Activated T-cell treated with anti-CD3 and anti-CD28 coated beads, Interleukin-2, amount 50 U/mL, for 48 hours (primary cell): ENCODE measurements around the gene GDPD1.
"Not testable (repeated sequence)": the region's sequence is repeated elsewhere in the genome, so short reads cannot be mapped to it uniquely, and the experiment has no call there.

Experiments
- DNase-seq, 2 experiments: peaks; one replicate each; pipeline ENCODE4 v3.0.0-alpha.2; 2020

GDPD1 gene

DNA sequence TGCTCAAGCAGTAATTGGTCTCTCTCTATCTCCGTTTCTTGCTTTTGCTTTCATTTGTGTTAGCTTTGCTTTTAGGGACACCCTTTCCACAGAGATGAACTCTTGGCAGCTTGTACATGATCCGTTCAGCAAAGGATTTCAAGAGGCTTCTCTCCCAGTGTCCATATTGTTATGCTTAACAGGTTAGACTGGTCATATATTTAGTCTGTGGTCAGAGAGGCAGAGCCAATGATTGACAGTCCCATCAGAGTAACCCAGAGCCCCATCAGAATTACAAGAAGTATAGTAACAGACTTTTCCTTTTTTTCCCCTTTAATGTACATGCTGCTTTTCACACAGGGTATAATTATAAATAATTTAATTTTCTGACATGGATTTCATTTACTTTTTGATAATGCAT lies 34.4 kb downstream of the GDPD1 start:
- no peak for DNase-seq

DNA sequence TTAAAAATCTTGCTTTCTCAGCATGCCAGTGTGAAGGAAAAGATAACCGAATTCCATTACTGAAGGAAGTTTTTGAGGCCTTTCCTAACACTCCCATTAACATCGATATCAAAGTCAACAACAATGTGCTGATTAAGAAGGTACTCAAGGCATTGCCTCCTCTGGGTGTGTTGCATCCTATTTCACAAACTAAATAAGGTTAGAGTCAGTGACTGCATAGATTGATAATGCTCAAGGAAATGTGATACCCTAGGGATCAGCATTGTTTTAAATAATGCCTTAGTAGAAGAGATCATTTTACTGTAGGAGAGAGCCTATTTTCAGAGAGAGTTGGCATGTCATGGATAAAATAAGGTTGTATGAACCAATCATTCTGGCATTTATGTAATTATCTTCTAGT lies 36.8 kb downstream of the GDPD1 start:
- no peak for DNase-seq

DNA sequence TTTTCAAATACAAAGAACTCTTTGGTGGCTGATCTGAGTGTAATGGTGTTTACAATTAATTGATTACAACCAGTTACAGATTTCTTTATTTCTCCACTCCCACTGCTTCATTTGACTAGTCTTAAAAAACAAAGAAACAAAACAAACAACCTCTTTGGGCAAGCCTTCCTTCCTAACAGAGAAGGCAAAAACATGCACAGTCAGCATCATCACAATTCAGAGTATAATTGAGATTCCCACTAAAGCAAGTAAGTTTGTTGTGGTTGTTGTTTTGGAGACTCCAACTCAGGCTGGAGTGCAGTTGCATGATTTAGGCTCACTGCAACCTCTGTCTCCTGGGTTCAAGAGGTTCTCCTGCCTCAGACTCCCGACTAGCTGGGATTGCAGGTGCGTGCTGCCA lies 40.4 kb downstream of the GDPD1 start:
- DNase-seq: no peak

DNA sequence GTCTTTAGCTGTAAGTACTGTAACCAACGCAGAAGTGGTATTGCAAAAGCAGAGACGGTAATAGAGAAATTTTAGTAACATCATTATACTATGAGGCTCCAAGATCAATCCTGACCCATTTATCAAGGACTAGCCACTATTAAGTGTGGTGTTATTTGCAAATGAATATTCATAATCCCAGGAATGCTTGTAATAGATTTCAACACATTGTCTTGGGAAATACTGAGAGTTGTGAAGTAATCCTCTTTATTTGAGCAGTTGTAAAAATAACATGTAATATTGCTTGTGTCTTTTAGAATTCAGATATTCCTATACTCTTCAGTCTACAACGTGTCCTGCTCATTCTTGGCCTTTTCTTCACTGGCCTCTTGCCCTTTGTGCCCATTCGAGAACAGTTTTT lies 46.4 kb downstream of the GDPD1 start:
- no peak for DNase-seq

DNA sequence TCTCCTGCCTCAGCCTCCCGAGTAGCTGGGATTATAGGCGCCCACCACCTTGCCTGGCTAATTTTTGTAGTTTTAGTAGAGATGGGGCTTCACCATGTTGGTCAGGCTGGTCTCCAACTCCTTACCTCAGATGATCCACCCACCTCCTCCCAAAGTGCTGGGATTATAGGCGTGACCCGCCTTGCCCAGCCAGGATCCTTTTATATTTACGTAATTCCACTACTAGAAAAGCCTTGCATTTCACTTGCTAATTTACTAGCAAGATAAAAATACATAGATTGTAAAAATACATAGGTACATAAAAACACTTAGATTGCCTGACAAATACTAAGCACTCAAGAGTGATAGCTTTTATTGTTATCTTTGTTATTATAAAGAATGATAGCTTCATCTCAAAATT lies 47.5 kb downstream of the GDPD1 start:
- DNase-seq: no peak

DNA sequence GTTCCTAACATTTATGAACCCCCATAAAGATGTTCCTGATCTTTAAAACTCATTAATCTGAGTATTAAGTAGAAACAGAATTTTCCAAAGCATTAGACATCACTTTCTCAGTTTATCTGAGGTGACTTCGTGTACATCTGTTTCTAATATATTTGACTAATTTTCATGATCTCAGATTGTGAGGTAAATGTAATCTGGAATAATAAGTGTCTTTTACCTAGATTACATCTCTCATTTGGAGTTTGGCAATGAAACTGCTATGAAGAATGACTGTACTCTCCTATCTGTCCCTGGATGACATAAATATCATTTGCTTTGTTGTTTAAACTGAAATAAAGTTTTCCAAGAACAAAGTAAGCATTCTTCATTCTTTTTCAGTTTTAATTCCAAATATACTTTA lies 55.3 kb downstream of the GDPD1 start:
- DNase-seq: no peak

DNA sequence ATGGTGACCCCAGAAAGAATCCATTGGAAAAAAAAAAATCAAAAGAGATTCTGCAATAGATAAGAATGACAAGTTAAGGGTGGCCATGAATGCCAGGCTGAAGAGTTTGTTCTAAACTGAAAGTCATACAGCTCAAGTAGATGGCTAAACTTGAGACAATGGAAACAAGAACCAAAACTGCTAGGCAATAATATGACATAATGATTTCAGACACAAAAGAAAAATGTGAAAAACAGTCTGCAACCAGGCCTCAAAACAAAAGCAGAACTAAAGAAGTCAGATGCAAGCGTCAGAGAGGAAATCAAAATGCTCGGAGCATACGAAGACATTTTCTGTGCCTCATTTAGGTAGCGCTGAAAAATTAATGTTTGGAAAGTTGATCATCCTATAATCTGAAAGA lies 56.7 kb downstream of the GDPD1 start:
- no peak for DNase-seq

DNA sequence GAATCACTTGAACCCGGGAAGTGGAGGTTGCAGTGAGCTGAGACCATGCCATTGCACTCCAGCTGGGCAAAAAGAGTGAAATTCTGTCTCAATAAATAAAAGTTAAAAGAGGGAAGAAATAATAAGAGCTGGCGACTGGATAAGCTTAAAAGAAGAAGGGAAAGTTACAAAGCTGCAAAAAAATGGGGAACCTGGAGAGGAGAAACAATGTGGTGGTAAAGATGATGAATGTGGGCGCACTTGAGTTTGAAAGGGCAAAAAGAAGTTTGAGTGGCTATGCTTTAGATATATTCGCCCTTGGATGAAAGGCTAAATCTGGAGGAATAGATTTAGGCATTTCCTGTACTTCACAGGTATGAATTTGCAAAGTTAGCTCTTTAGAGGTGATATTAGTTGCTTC lies 58.1 kb downstream of the GDPD1 start:
- DNase-seq: no peak

DNA sequence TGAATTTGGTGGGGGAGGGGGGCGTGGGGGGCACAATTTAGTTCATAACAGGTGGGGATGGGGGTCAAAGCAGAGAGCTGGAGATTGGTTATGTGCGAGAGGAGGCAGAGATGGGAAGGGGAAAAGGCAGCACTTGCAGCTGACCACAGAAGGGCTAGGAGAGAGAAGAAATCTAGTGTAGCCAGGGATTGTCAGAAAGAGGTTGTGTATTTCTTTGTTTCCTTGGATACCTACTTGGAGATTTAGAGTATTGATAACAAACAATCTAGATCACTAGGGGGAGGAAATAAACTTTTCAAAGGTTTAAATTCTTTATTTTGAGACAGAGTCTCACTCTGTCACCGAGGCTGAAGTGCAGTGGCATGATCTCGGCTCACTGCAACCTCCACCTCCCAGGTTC lies 64.0 kb downstream of the GDPD1 start:
- DNase-seq: no peak

DNA sequence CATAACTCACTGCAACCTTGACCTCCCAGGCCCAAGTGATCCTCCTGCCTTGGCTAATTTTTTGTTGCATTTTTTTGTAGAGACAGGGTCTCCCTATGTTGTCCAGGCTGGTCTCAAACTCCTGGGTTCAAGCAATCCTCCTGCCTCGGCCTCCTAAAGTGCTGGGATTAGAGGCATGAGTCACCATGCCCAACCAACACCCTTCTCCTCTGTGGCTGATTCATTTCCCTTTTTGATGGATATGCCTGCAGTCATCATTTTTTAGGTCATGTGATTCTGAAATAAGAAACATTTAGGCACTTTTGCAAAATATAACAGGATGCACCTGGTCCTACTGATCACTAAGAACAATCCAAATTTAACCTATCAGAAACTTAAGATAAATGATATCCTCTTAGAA lies 67.1 kb downstream of the GDPD1 start:
- DNase-seq: no peak

DNA sequence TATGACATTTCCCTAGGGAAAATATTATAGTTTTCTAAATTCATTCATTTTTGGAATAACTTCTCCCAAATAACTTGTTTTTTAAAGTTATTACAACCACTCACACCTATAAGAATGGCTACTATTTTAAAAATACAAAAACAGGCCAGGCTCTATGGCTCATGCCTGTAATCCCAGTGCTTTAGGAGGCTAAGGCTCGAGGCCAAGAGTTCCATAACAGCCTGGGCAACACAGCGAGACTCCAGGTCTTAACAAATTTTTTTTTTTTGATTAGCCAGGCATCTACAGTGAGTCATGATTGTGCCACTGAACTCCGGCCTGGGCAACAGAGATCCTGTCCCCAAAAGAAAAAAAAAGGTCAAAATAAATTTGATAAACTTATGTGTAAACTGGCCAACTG lies 67.6 kb downstream of the GDPD1 start:
- DNase-seq: no peak

DNA sequence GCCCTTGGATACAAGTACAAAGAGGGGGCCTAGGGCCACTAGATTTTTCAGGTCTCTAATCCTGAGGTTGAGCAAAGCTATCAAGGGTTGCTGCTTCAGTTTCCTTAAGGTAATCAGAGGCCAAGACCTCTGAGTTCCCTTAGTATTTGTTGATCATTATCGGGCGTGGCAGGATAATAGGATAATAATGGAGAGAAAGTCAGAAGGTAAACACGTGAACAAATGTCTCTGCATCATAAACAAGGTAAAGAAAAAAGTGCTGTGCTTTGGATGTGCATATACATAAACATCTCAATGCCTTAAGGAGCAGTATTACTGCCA lies 69.6 kb downstream of the GDPD1 start:
- DNase-seq: no peak

DNA sequence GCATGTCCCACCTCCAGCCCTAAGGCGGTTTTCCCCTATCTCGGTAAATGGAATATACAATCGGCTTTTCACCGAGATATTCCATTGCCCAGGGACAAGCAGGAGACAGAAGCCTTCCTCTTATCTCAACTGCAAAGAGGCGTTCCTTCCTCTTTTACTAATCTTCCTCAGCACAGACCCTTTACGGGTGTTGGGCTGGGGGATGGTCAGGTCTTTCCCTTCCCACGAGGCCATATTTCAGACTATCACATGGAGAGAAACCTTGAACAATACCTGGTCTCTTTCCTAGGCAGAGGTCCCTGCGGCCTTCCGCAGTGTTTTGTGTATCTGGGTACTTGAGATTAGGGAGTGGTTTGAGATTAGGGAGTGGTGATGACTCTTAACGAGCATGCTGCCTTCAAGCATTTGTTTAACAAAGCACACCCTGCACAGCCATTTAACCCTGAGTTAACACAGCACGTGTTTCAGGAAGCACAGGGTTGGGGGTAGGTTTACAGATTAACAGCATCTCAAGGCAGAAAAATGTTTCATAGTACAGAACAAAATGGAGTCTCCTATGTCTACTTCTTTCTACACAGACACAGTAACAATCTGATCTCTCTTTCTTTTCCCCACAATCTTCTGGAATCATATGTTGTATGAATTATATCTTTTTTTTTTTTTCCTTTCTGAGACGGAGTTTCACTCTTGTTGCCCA lies 70.1 kb downstream of the GDPD1 start:
- not testable (repeated sequence) for DNase-seq

DNA sequence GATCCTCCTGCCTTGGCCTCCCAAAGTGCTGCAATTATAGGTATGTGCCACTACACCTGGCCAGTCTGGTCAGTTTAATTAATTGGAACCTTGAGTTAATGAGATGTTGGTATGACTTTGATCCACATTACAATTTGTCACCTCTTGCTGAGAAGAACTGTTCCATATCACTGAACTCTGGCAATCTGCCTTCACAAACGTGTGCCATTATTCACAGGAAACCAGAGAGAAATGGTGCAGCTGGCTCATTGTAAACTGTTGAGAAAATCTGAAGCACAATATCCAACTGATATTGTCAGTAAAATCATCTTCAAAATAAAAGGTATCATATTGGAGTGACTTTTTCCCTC lies 71.8 kb downstream of the GDPD1 start:
- DNase-seq: no peak

DNA sequence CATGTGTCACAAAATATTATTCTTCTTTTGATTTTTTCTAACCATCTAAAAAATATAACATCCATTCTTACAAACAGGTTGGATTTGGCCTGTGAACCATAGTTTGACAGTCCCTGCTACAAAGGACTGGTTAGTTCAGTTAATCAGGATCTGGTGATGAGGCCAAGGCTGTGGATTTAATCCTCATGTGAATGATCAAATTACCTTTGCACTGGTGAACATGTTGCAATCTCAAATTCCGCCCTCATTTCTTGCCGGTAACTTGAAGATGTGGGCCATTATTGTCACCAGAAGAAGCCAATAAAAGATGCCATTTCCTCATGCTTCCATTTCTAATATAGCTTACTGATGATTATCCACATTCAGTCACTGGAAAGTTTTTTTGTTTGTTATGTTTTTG lies 75.9 kb downstream of the GDPD1 start:
- no peak for DNase-seq

DNA sequence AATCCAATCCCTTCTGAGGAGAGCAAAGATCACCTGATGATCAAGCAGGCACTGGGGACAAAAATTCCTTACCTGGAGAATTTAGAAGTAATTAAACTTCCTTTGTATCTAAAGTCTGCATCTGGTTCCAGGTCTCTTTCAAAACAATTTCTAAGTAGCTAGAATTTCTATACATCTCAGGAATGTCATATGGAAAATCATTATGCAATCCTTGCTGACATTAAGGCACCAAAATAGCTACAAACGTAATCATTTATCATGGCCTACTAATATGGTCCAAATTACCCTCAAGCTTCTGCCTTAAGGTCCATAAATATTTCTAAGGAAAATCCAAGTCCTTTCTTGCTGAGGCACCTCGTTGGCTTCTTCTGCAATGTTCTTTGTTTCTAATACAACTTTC lies 78.2 kb downstream of the GDPD1 start:
- DNase-seq: no peak

DNA sequence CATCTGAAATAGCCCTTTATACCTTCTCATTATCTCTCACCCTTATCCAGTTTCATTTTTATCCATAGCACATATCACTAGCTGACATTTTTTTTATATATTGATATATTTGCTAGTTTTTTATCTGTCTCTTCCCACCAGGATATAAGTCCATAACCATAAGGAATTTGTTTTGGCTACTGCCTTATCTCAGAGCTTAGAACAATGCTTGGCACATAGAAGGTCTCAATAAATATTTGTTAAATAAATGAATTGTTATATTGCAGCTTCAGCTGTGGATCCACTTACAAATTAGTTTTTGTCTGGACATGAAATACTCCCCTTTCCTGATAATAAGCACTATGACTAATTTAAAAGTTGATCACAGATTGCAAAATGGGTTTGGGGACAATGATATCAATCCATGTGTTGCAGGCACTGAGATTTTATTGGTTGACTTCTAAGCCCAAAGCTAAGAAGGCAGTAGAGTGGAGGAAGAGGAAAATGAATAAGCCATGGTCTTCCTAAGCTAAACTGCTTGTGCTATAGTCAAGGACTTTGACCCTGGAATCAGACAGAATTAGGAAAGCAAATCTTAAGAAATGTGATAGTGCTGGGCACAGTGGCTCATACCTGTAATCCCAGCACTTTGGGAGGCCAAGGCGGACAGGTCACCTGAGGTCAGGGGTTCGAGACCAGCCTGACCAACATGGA lies 79.2 kb downstream of the GDPD1 start:
- no peak for DNase-seq

DNA sequence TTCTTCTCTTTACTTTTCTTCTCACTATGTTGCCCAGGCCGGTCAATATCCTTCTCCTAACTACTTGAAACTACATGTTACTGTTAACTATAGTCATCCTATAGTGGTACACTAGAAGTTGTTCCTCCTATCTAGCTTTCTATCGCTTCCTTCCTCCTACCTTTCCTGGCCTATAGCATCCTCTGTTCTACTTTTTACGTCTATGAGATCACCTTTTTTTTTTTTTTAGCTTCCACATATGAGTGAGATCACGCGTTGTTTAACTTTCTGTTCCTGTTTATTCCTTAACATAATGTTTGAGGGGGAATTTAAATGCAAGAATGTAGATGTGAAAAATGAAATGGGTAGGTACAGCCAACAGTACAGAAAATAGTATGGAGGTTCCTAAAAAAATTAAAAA lies 80.6 kb downstream of the GDPD1 start:
- DNase-seq: no peak

DNA sequence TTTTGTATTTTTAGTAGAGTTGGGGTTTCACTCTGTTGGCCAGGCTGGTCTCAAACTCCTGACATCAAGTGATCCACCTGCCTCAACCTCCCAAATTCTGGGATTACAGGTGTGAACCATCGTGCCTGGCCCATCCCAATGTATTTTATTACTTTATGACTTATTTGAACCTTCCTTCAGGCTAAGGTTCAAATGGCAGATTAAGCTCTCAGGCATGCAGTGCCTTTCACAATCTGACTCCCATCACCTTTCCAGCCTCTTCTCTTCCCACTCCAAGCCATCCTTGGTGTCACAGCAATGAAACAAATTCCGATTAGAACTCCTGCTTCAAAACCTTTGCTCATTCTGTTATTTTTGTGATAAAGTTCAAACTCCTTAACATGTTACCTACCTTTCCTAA lies 84.5 kb downstream of the GDPD1 start:
- DNase-seq: no peak

DNA sequence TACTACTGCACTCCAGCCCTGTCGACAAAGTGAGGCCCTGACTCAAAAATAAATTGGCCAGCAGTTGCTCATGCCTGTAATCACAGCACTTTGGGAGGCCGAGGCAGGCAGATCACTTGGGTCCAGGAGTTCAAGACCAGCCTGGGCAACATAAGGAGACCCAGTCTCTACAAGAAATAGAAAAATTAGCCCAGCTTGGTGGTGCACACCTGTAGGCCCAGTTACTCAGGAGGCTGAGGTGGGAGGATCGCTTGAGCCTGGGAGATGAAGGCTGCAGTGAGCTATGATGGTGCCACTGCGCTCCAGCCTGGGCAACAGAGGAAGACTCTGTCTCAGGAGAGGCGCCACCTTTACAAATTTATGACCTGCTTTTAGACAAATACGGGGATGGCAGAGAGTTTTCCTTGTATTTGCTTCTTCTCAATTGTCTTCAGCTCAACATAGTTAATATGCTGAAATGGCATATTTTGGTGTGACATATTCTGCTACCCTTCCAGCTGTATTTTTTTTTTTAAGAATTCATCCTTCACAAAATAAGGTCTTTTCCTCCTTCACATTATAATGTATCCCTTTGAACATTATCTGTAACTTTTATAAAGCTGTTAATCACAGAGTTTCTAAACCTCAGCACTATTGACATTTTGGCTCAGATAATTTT lies 90.1 kb downstream of the GDPD1 start:
- no peak for DNase-seq

DNA sequence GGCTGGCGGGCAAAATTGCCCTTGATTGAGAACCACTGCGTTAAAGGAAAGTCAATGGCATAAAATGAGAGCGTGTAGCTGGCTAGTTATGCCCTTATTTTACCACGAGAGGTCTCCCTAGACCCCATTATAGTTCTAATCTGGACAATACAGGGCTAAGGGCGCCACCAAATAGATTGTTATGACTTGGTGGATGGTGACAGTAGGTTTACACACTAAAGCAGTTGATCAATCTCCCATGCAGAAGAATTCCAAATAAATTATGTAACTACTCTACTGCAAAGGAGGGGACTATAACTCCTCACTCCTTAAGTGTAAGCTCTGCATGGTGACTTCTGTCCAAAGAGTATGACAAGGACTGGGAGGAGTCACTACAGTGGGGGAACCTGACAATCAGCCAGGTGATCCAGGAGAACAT lies 90.7 kb downstream of the GDPD1 start:
- peak; percentile 35 to 44 for DNase-seq

DNA sequence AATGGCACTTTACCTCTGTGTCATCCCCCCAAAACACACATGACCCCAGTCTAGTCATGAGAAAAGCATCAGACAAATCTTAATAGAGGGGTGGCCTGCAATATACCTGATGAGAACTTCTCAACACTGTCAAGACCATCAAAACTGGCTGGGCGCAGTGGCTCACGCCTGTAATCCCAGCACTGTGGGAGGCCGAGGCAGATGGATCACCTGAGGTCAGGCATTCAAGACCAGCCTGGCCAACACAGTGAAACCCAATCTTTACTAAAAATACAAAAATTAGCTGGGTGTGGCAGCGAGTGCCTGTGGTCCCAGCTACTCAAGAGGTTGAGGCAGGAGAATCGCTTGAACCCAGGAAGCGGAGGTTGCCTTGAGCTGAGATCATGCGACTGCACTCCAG lies 91.2 kb downstream of the GDPD1 start:
- DNase-seq: not testable (repeated sequence)

DNA sequence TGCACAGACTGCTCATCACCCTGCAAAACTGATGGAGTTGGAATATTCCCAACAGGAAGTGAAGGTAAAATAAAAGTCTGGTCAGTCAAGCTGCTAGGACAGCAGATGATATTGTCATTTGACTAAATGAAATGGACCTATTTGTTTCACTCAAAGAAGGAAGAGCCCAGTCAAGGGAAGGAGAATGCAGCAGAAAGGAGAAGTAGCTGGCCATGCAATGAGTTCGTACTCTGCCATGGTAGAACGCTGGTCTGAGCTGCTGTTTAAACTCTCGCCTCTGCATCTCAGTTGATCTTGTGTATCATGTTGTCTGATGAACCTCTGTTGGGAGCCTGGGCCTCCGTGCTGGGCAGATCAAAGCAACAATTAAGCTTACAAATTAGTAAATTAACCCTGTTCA lies 95.6 kb downstream of the GDPD1 start:
- DNase-seq: no peak
